HK-2 (cell line): ENCODE data around the gene TBC1D22B.
A peak's percentile ranks its signal among the peaks of the same experiment; 100 is the strongest.
"Not testable (repeated sequence)": the region's sequence is repeated elsewhere in the genome, so short reads cannot be mapped to it uniquely, and the experiment has no call there.

Experiments used
- DNase-seq: peaks from one replicate; pipeline ENCODE4 v3.0.0-alpha.2; 2018; ENCODE audit not compliant: unreplicated experiment

TBC1D22B gene

GRCh38 chr6:37321516-37322415 is 64.2 kb downstream of the TBC1D22B start:
- no peak for DNase-seq

- DNase-seq = no peak
These were observed 66.0 kb downstream of the TBC1D22B start for GRCh38 chr6:37323580-37323979.

GRCh38 chr6:37324131-37325033 is 66.8 kb downstream of the TBC1D22B start:
- DNase-seq = peak; percentile 26

GRCh38 chr6:37330345-37330744 is 72.8 kb downstream of the TBC1D22B start:
- DNase-seq = not testable (repeated sequence)

GRCh38 chr6:37331047-37331446 is 73.5 kb downstream of the TBC1D22B start:
- DNase-seq = no peak

GRCh38 chr6:37332894-37333293 is 75.3 kb downstream of the TBC1D22B start:
- DNase-seq = no peak

GRCh38 chr6:37334047-37334446 is 76.5 kb downstream of the TBC1D22B start:
- no peak for DNase-seq

- not testable (repeated sequence) for DNase-seq
These were observed 80.7 kb downstream of the TBC1D22B start for GRCh38 chr6:37338317-37338716.

- no peak for DNase-seq
These were observed 81.2 kb downstream of the TBC1D22B start for GRCh38 chr6:37338745-37339255.

GRCh38 chr6:37339741-37340638 is 82.4 kb downstream of the TBC1D22B start:
- DNase-seq = no peak

GRCh38 chr6:37340639-37340943 is 83.0 kb downstream of the TBC1D22B start:
- no peak for DNase-seq

GRCh38 chr6:37343248-37343647 is 85.7 kb downstream of the TBC1D22B start:
- DNase-seq = no peak

- no peak for DNase-seq
These were observed 86.7 kb downstream of the TBC1D22B start for GRCh38 chr6:37344308-37344707.

- DNase-seq = not testable (repeated sequence)
These were observed 88.2 kb downstream of the TBC1D22B start for GRCh38 chr6:37345804-37346203.

- no peak for DNase-seq
These were observed 89.6 kb downstream of the TBC1D22B start for GRCh38 chr6:37347177-37347576.

- DNase-seq = no peak
These were observed 90.1 kb downstream of the TBC1D22B start for GRCh38 chr6:37347670-37348111.

GRCh38 chr6:37351027-37351426 is 93.5 kb downstream of the TBC1D22B start:
- DNase-seq = no peak

- no peak for DNase-seq
These were observed 94.8 kb downstream of the TBC1D22B start for GRCh38 chr6:37352384-37352783.

- DNase-seq = peak; percentile 92
These were observed 96.4 kb downstream of the TBC1D22B start, which contains the start of gene RNF8 for GRCh38 chr6:37353761-37354525. Gene RNF8 (plus strand): TSS chr6:37353983. CDS start chr6:37354165, 182 bp downstream.
